Measurements from ENCODE around the gene NEAT1.

NEAT1 gene

DNA sequence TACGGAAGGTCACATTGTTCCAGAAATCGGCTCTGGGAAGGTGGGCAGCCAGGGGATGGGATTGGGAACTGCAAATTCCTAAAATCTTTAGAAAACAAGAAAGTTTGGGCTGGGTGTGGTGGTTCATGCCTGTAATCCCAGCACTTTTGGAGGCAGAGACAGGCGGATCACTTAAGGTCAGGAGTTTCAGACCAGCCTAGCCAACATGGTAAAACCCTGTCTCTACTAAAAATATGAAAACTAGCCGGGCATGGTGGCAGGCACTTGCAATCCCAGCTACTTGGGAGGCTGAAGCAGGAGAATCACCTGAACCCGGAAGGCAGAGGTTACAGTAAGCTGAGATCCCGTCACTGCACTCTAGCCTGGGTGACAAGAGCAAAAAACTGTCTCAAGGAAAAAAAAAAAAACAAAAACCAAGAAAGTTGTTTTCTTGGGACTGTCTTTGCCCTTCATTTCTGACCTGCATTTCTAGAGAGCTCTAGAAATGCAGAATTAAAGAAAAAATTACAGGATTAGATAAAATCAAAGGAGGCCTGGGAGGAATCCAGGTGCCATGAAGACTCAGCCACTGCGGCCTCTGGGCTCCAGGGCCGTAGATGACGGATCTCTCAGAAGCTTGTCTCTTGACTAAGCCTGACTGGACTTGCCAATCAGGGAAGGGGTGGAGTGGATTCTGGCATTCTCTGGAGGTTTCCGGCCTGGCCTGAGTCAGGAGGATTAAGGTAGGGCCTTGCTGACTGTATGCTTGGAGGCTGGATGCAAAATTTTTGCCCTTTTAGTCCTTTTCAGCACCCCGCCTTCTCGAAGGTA is 71.0 kb downstream of the NEAT1 start:
- peak; percentile 85 for DNase-seq (ENCODE audit: extremely low read depth, low read depth)
- TF ChIP-seq, protein P1, sequence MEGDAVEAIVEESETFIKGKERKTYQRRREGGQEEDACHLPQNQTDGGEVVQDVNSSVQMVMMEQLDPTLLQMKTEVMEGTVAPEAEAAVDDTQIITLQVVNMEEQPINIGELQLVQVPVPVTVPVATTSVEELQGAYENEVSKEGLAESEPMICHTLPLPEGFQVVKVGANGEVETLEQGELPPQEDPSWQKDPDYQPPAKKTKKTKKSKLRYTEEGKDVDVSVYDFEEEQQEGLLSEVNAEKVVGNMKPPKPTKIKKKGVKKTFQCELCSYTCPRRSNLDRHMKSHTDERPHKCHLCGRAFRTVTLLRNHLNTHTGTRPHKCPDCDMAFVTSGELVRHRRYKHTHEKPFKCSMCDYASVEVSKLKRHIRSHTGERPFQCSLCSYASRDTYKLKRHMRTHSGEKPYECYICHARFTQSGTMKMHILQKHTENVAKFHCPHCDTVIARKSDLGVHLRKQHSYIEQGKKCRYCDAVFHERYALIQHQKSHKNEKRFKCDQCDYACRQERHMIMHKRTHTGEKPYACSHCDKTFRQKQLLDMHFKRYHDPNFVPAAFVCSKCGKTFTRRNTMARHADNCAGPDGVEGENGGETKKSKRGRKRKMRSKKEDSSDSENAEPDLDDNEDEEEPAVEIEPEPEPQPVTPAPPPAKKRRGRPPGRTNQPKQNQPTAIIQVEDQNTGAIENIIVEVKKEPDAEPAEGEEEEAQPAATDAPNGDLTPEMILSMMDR (IDR thresholded peaks at IDR 0.05; ENCODE audit: low read depth, low read length): no peak

Measured in AG09319 (cell line).